PC-3 (cell line): ENCODE results near the gene FAM171A1. TPM values are rescaled to one million over a fixed set of nuclear protein-coding genes. Genes with fewer than 3 reads are reported as not detected.

Source experiments
- ATAC-seq: fragments of 200-7000 bp; cut with Tn5 transposase; 2 replicates; pipeline ENCODE4 v1.9.1; 2020; ENCODE audit warnings: mild to moderate bottlenecking, moderate library complexity
- BruUV-seq: library from RNA; stranded (reverse); fragments of 400-500 nt; replicated peaks from 2 replicates; lab custom pipeline; 2021; lab: Mats Ljungman, UMichigan
- CTCF ChIA-PET: fragments of 300-600 bp; sonication (Branson Sonifier 250); formaldehyde crosslinking; loops from one replicate; lab custom pipeline; 2022; ENCODE audit warnings: antibody characterized with exemption; lab: Charles Lee
- POLR2A ChIA-PET: fragments of 300-600 bp; sonication (Branson Sonifier 250); formaldehyde crosslinking; loops from one replicate; lab custom pipeline; 2022; ENCODE audit warnings: antibody characterized with exemption; ENCODE audit not compliant: unreplicated experiment; lab: Charles Lee
- DNase-seq: peaks from one replicate; pipeline ENCODE4 v3.0.0-alpha.2; 2015
- H2AFZ ChIP-seq: fragments of 300-600 bp; sonication (generic); 2 replicates; pipeline ENCODE4 v1.6.0; 2016; ENCODE audit warnings: antibody characterized with exemption, low read length
- H3F3A ChIP-seq: fragments of 300-600 bp; sonication (generic); one replicate; pipeline ENCODE4 v1.6.0; 2017; ENCODE audit warnings: antibody characterized with exemption, low read length, control low read depth, mild to moderate bottlenecking; ENCODE audit not compliant: unreplicated experiment
- H3K27ac ChIP-seq: fragments of 300-600 bp; sonication (generic); 2 replicates; pipeline ENCODE4 v1.5.1; 2016; ENCODE audit warnings: mild to moderate bottlenecking, low read length
- H3K27me3 ChIP-seq: fragments of 300-600 bp; sonication (generic); 2 replicates; pipeline ENCODE4 v1.6.1; 2016; ENCODE audit warnings: low read length, mixed read lengths
- H3K36me3 ChIP-seq: fragments of 300-600 bp; sonication (generic); 2 replicates; pipeline ENCODE4 v1.6.1; 2016; ENCODE audit warnings: low read depth, mixed run types, low read length, mixed read lengths
- H3K4me1 ChIP-seq: fragments of 300-600 bp; sonication (generic); 2 replicates; pipeline ENCODE4 v1.5.1; 2016; ENCODE audit warnings: low read length; ENCODE audit not compliant: insufficient read depth
- H3K4me2 ChIP-seq: fragments of 300-600 bp; sonication (generic); 2 replicates; pipeline ENCODE4 v1.6.0; 2016; ENCODE audit warnings: low read length
- H3K4me3 ChIP-seq: fragments of 300-600 bp; sonication (generic); 2 replicates; pipeline ENCODE4 v1.5.1; 2016; ENCODE audit warnings: mild to moderate bottlenecking, low read length, mixed read lengths
- H3K79me2 ChIP-seq: fragments of 300-600 bp; sonication (generic); 2 replicates; pipeline ENCODE4 v1.6.1; 2017; ENCODE audit warnings: low read length, mixed read lengths
- H3K9ac ChIP-seq: fragments of 300-600 bp; sonication (generic); 2 replicates; pipeline ENCODE4 v1.6.0; 2016; ENCODE audit warnings: mild to moderate bottlenecking, low read length
- H3K9me2 ChIP-seq: fragments of 300-600 bp; sonication (generic); replicated peaks from 2 replicates; pipeline ENCODE4 v1.6.1; 2016; ENCODE audit warnings: mixed run types, low read length, mixed read lengths
- H3K9me3 ChIP-seq: fragments of 300-600 bp; sonication (generic); 2 replicates; pipeline ENCODE4 v1.6.1; 2016; ENCODE audit warnings: low read length, mixed read lengths
- H4K20me1 ChIP-seq: fragments of 300-600 bp; sonication (generic); 2 replicates; pipeline ENCODE4 v1.6.1; 2016; ENCODE audit warnings: low read length, mixed read lengths
- EZH2 ChIP-seq: fragments of 300-600 bp; sonication (generic); IDR thresholded peaks from one replicate; pipeline ENCODE4 v1.6.1; 2017; ENCODE audit warnings: antibody characterized with exemption, mild to moderate bottlenecking, low read length; ENCODE audit not compliant: unreplicated experiment
- EZH2phosphoT487 ChIP-seq: fragments of 300-600 bp; sonication (generic); IDR thresholded peaks from 2 replicates; pipeline ENCODE4 v1.6.1; 2018; ENCODE audit warnings: mild to moderate bottlenecking, antibody characterized with exemption, low read length, borderline replicate concordance
- intact Hi-C: fragments of 100-400 bp; cut with micrococcal nuclease; formaldehyde crosslinking; loops from 2 replicates; pipeline ENCODE4 v1.9.0; 2023
- total RNA-seq: library from RNA; depleted of rRNA; stranded (reverse); fragments of >200 nt; gene quantifications from 2 replicates; pipeline ENCODE4 v1.2.3, GENCODE V29; 2014
- TF ChIP-seq, protein P1 (sequence below): fragments of 300-600 bp; sonication (generic); conservative IDR thresholded peaks from 2 replicates; pipeline ENCODE4 v1.5.1; 2017; ENCODE audit warnings: antibody characterized with exemption, low read depth, mild to moderate bottlenecking, low read length

FAM171A1 gene
- total RNA-seq, 1 experiment from 2014 or later, result 10.4 TPM

DNA sequence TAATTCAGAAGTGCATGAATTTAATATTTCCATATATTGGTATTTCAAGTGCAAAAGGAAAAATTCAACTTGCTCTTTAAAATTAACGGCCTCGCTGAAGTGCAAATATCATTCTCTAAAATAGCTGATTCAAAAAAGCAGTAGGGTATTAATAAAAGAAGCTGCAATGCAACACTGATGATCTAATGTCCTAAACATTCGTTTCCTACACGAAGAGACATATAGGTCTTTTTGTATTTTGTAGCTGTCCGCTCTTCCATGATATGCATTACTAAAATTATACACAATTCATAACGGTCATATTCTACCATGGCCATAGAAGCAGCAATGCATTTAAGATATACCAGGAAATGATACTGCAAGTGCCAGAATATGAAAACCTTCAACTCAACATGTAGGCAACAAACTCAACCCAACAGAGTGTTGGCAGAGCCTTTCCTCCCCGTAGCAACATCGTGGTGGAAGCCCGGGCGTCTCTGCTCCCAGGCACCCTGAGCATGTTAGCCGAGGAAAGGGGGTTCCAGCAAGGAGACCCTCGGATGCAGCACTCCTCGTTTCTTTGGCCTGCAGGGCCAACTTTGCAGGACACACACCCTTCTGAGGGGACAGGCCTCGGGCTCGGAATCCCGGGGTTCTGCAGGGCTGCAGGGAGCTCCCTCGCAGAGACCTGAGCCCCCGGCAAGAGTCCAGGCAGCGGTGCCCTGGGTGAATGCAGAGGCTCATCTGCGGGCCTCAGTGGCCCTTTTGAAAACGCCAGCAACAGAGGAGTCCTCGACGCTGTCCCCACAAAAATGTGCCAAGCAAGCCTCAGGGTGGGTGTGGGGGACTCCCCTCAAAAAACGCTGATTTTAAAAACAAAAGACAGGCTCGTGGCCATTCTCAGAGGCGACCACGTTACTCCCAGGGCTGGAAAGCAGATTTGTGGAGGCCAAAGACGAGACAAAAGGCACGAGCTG lies 1.6 kb downstream of the FAM171A1 start:
- no peak for TF ChIP-seq EZH2phosphoT487
- TF ChIP-seq, protein P1, sequence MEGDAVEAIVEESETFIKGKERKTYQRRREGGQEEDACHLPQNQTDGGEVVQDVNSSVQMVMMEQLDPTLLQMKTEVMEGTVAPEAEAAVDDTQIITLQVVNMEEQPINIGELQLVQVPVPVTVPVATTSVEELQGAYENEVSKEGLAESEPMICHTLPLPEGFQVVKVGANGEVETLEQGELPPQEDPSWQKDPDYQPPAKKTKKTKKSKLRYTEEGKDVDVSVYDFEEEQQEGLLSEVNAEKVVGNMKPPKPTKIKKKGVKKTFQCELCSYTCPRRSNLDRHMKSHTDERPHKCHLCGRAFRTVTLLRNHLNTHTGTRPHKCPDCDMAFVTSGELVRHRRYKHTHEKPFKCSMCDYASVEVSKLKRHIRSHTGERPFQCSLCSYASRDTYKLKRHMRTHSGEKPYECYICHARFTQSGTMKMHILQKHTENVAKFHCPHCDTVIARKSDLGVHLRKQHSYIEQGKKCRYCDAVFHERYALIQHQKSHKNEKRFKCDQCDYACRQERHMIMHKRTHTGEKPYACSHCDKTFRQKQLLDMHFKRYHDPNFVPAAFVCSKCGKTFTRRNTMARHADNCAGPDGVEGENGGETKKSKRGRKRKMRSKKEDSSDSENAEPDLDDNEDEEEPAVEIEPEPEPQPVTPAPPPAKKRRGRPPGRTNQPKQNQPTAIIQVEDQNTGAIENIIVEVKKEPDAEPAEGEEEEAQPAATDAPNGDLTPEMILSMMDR, result no peak
- no peak for TF ChIP-seq EZH2
- intact Hi-C loops, result loop anchor here (2.0 to 5.0 kb wide), 3 partner anchors 107 to 247 kb away; no protein-coding TSS in a partner anchor
- POLR2A ChIA-PET, result no interaction called here
- CTCF ChIA-PET, result no interaction called here
- no peaks in the 10 kb centered on the region for H3F3A ChIP-seq
- no peaks in the 10 kb centered on the region for H3K9me3 ChIP-seq
- TSS peak; percentile 36 for BruUV-seq
- no peaks in the 10 kb centered on the region for H3K36me3 ChIP-seq
- peak overlapping the region; percentile 57; the same call in 1 of the 2 replicates for H2AFZ ChIP-seq
- no peaks in the 10 kb centered on the region for H3K9me2 ChIP-seq
- H3K79me2 ChIP-seq, result peaks cover 27% of the 10 kb centered on the region
- peak overlapping the region; percentile 81 for H3K4me2 ChIP-seq
- H3K9ac ChIP-seq, result peak overlapping the region; percentile 61
- peaks cover 5% of the 10 kb centered on the region for H3K4me1 ChIP-seq
- ATAC-seq (no peak; the same call in 1 of the 2 replicates), DNase-seq (no peak)
- H3K27me3 ChIP-seq, result no peaks in the 10 kb centered on the region
- peak overlapping the region; percentile 70 for H3K4me3 ChIP-seq
- no peak overlapping the region for H3K27ac ChIP-seq
- no peaks in the 10 kb centered on the region for H4K20me1 ChIP-seq

DNA sequence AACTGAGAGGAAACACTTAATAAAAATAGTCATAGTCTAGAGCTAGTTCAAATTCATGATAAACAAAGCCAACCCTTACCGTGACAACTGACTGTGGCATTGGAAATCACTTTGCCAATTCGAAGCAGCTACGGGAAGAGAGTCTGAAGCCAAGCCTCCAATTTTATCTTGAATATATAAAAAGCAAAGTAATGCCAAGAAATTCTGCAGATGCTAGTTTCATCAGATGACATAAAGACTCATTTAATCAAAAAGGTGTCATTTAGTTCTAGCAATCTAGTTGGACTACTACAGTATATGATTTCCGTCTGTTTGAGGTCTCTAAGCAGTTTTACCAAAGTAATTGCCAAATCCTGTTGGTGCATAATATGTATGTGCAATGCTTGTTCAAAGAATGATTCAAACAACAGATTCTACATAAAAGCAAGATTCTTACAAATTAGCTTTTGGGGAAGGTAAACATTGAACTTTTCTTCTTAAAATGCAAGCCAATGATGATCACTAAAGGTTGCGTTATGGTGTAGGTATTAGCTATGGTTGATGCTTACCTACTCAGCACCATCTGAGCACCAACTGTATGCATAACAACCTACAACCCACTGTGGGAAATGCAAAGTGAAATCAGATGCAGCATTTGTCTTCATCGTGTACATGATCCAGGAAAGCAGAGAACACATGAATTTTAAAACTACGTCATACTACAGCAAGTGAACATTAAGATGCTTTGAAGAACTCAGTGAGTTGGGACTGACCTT lies 2.8 kb downstream of the FAM171A1 start:
- no peaks in the 10 kb centered on the region for H4K20me1 ChIP-seq
- no peak overlapping the region for H2AFZ ChIP-seq
- POLR2A ChIA-PET, result no interaction called here
- no peaks in the 10 kb centered on the region for H3K9me2 ChIP-seq
- no peaks in the 10 kb centered on the region for H3K27me3 ChIP-seq
- no TSS peak for BruUV-seq
- H3K36me3 ChIP-seq, result no peaks in the 10 kb centered on the region
- CTCF ChIA-PET, result no interaction called here
- H3K4me3 ChIP-seq, result no peak overlapping the region
- H3K4me2 ChIP-seq, result no peak overlapping the region
- no peak overlapping the region for H3K9ac ChIP-seq
- DNase-seq (no peak), ATAC-seq (no peak)
- TF ChIP-seq, protein P1, result no peak
- TF ChIP-seq EZH2phosphoT487, result no peak
- no peak for TF ChIP-seq EZH2
- H3F3A ChIP-seq, result no peaks in the 10 kb centered on the region
- H3K4me1 ChIP-seq, result peaks cover 5% of the 10 kb centered on the region
- H3K27ac ChIP-seq, result no peak overlapping the region
- no peaks in the 10 kb centered on the region for H3K9me3 ChIP-seq
- intact Hi-C loops, result no loop called here
- peaks cover 27% of the 10 kb centered on the region for H3K79me2 ChIP-seq
